Measurements from ENCODE around the gene INSYN2B.

INSYN2B gene

DNA sequence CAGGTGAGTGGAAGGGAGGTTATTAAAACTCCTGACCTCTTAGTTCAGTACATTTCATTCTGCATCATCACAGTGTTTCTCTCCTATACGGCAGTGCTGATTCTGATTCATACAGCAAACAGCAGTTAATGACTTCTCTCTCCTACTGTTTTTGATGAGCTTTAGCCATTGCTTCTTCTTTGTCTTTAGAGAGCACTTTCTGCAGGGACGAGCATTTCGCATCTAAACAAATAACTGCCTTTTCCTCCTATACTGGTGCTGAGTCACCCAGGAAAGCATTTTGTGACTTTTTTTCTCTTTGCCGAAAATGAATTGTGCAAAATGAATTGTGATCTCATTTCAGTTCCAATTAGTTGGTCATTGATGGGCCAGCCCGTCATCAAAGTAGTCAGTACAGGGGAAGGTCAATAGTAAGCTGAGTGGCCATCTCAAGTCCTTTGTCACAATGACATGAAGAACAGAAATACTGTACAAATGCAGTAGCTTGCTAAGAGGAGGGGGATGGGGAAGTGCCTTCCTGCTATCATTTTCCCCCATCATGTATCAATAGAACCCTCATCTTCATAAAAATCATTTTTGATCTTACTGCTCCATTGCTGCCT is 98.5 kb downstream of the INSYN2B start:
- Histone ChIP-seq H3K27me3 (ENCODE audit: control insufficient read depth, insufficient read depth, low read length) (no peaks in the 10 kb centered on the region), H3K4me1 (peaks cover 26% of the 10 kb centered on the region), H3K79me2 (no peaks in the 10 kb centered on the region), H3K4me3 (ENCODE audit: low read depth, low read length) (no peak overlapping the region), H2AFZ (peak overlapping the region; percentile 51), H3K9ac (no peak overlapping the region), H3K9me3 (ENCODE audit: control insufficient read depth, low read length) (no peaks in the 10 kb centered on the region), H3K27ac (no peak overlapping the region), H3K36me3 (ENCODE audit: control insufficient read depth, insufficient read depth, low read length) (no peaks in the 10 kb centered on the region), H3K4me2 (ENCODE audit: low read length) (no peak overlapping the region)
- no peak for TF ChIP-seq CTCF (IDR thresholded peaks at IDR 0.05)

GRCh38 chr5:169880785-169881184 is 99.5 kb downstream of the INSYN2B start:
- Histone ChIP-seq H3K9me3 (ENCODE audit: control insufficient read depth, low read length) (no peaks in the 10 kb centered on the region), H3K4me3 (ENCODE audit: low read depth, low read length) (no peak overlapping the region), H3K36me3 (ENCODE audit: control insufficient read depth, insufficient read depth, low read length) (no peaks in the 10 kb centered on the region), H3K9ac (no peak overlapping the region), H3K27me3 (ENCODE audit: control insufficient read depth, insufficient read depth, low read length) (no peaks in the 10 kb centered on the region), H3K4me1 (peaks cover 28% of the 10 kb centered on the region), H3K79me2 (no peaks in the 10 kb centered on the region), H3K4me2 (ENCODE audit: low read length) (no peak overlapping the region), H3K27ac (no peak overlapping the region), H2AFZ (no peak overlapping the region)
- TF ChIP-seq CTCF (IDR thresholded peaks at IDR 0.05): no peak

DNA sequence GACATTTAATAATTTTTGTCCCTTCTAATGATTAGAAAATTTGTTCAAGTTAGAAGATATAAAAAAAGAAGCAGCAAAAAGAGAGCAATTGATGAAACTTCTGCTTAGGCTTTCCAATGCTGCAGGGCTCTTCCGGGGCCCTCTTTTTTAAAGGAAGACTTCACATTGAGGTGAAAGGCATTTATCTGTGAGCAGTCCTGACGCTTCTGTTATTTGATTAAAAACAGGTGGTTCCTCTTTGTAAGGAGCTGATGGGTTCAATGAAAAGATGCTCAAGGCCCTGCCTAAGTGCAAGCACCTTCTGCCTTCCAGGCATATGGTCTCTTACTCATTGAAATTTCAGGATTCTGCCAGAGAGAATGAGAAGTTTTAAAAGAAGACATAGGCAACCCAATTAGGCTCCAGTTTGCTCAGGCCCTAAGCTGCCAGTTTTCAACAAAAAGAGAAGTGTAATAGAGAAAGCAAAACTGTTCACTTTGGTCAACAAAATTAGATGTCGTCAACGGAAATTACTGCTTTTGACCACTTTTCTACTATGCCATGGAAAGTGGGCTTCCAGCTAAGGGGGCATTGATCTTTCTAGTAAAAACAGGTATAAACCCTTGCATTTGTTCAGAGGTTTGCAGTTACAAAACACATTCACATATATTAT is 100.2 kb downstream of the INSYN2B start:
- Histone ChIP-seq H3K4me2 (ENCODE audit: low read length) (no peak overlapping the region), H3K36me3 (ENCODE audit: control insufficient read depth, insufficient read depth, low read length) (no peaks in the 10 kb centered on the region), H3K9ac (no peak overlapping the region), H3K9me3 (ENCODE audit: control insufficient read depth, low read length) (no peaks in the 10 kb centered on the region), H3K79me2 (no peaks in the 10 kb centered on the region), H2AFZ (no peak overlapping the region), H3K4me3 (ENCODE audit: low read depth, low read length) (no peak overlapping the region), H3K27me3 (ENCODE audit: control insufficient read depth, insufficient read depth, low read length) (no peaks in the 10 kb centered on the region), H3K4me1 (peaks cover 28% of the 10 kb centered on the region), H3K27ac (no peak overlapping the region)
- TF ChIP-seq CTCF (IDR thresholded peaks at IDR 0.05): no peak

GRCh38 chr5:169876386-169876785 is 103.9 kb downstream of the INSYN2B start:
- H3K4me3 ChIP-seq (ENCODE audit: low read depth, low read length): no peak overlapping the region
- H2AFZ ChIP-seq: no peak overlapping the region
- H3K36me3 ChIP-seq (ENCODE audit: control insufficient read depth, insufficient read depth, low read length): no peaks in the 10 kb centered on the region
- no peaks in the 10 kb centered on the region for H3K9me3 ChIP-seq (ENCODE audit: control insufficient read depth, low read length)
- no peak overlapping the region for H3K9ac ChIP-seq
- no peak overlapping the region for H3K27ac ChIP-seq
- H3K4me2 ChIP-seq (ENCODE audit: low read length): no peak overlapping the region
- no peaks in the 10 kb centered on the region for H3K79me2 ChIP-seq
- H3K27me3 ChIP-seq (ENCODE audit: control insufficient read depth, insufficient read depth, low read length): no peaks in the 10 kb centered on the region
- peaks cover 22% of the 10 kb centered on the region for H3K4me1 ChIP-seq
- TF ChIP-seq CTCF (IDR thresholded peaks at IDR 0.05): no peak

GRCh38 chr5:169875731-169876130 is 104.6 kb downstream of the INSYN2B start:
- no peak for TF ChIP-seq CTCF (IDR thresholded peaks at IDR 0.05)
- H2AFZ ChIP-seq: no peak overlapping the region

More at GRCh38 chr5:169875731-169876130, 104.6 kb downstream of the INSYN2B start:
- H3K79me2 ChIP-seq: no peaks in the 10 kb centered on the region
- no peak overlapping the region for H3K4me3 ChIP-seq (ENCODE audit: low read depth, low read length)
- H3K36me3 ChIP-seq (ENCODE audit: control insufficient read depth, insufficient read depth, low read length): no peaks in the 10 kb centered on the region
- no peak overlapping the region for H3K4me2 ChIP-seq (ENCODE audit: low read length)
- no peaks in the 10 kb centered on the region for H3K9me3 ChIP-seq (ENCODE audit: control insufficient read depth, low read length)
- peaks cover 22% of the 10 kb centered on the region for H3K4me1 ChIP-seq
- H3K27me3 ChIP-seq (ENCODE audit: control insufficient read depth, insufficient read depth, low read length): no peaks in the 10 kb centered on the region
- H3K9ac ChIP-seq: no peak overlapping the region
- H3K27ac ChIP-seq: no peak overlapping the region
